GM20000 (cell line): ENCODE results near the gene ARHGAP1.

Experiments
- DNase-seq: peaks from one replicate; pipeline ENCODE4 v3.0.0; 2012; ENCODE audit warnings: low spot score
- TF ChIP-seq, protein P1 (sequence below): IDR thresholded peaks from 2 replicates; pipeline ENCODE4 v1.5.1; 2012; ENCODE audit warnings: mild to moderate bottlenecking, control low read depth; ENCODE audit errors: extremely low read depth, missing control alignments

Gene ARHGAP1

DNA sequence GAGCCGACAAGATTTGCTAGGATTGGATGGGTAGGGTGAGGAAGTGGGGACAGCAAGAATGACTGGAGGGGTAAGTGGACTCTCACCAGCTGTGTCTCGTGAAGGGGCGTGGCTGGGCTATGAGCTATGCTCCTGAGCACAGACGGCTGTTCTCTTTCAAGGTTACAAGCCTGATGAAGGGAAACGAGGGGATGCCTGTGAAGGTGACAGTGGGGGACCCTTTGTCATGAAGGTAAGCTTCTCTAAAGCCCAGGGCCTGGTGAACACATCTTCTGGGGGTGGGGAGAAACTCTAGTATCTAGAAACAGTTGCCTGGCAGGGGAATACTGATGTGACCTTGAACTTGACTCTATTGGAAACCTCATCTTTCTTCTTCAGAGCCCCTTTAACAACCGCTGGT is 38.5 kb upstream of the ARHGAP1 start:
- TF ChIP-seq, protein P1, sequence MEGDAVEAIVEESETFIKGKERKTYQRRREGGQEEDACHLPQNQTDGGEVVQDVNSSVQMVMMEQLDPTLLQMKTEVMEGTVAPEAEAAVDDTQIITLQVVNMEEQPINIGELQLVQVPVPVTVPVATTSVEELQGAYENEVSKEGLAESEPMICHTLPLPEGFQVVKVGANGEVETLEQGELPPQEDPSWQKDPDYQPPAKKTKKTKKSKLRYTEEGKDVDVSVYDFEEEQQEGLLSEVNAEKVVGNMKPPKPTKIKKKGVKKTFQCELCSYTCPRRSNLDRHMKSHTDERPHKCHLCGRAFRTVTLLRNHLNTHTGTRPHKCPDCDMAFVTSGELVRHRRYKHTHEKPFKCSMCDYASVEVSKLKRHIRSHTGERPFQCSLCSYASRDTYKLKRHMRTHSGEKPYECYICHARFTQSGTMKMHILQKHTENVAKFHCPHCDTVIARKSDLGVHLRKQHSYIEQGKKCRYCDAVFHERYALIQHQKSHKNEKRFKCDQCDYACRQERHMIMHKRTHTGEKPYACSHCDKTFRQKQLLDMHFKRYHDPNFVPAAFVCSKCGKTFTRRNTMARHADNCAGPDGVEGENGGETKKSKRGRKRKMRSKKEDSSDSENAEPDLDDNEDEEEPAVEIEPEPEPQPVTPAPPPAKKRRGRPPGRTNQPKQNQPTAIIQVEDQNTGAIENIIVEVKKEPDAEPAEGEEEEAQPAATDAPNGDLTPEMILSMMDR, result no peak
- no peak for DNase-seq

DNA sequence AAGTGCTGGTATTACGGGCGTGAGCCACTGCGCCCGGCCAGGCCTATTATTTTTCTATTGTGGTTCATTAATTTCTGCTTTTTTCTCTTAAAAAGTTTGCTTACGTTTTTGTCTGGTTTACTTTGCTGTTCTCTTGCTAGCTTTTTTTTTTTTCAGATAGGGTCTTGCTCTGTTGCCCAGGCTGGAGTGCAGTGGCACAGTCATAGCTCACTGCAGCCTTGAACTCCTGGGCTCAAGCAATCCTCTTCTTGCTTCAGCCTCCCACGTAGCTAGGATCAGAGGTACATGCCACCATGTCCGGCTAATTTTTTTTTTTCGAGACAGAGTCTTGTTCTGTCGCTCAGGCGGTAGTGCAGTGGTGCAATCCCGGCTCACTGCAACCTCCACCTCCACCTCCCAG is 37.3 kb upstream of the ARHGAP1 start:
- TF ChIP-seq, protein P1, result no peak
- DNase-seq, result no peak

DNA sequence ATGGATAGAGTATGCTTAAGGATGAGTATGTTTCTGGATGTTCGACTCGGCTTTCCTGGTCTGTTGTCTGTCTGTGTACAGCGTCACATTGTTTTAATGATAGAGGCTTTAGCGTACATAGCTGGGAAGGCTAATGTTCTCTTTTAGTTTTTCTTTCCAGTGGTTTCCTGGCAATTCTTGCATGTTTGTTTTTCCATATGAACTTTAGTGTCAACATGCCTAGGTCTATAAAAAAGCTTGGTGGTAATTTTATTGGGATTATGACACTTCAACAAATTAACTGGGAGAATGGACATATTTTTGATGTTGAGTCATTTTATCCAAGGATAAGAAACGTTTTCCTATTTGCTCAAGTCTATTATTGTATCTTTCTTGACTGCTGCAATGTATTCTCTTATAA is 36.2 kb upstream of the ARHGAP1 start:
- no peak for DNase-seq

DNA sequence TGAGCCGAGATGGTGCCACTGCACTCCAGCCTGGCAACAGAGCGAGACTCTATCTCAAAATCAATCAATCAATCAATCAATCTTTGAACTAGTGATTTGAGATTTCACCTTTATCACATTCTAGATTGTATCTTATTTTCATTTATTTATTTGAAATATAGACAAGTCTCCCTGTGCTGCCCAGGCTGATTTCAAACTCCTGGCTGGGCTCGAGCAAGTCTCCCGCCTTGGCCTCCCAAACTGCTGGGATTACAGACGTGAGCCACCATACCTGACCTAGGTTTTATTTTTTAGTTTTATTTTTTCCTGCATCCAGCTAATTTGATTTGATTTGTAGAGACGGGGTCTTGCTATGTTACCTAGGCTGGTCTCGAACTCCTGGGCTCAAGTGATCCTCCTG is 35.7 kb upstream of the ARHGAP1 start:
- no peak for DNase-seq

More for the DNA sequence above, 36.2 kb upstream of the ARHGAP1 start:
- TF ChIP-seq, protein P1, result no peak

DNA sequence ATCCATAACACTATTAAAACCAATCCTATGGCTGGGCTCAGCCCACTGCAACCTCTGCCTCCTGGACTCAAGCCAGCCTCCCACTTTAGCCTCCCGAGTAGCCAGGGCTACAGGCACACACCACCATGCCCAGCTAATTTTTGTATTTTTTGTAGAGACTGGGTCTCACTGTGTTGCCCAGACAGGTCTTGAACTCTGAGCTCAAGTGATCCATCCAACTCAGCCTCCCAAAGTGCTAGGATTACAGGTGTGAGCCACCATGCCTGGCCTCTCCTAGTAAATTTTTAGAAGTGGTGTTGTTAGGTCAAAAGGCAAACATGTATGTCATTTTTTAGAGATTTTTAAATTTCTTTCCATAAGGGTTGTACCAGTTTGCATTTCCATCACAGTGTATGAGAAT is 32.8 kb upstream of the ARHGAP1 start:
- TF ChIP-seq, protein P1, result no peak
- no peak for DNase-seq

More for the DNA sequence above, 35.7 kb upstream of the ARHGAP1 start:
- TF ChIP-seq, protein P1, result no peak

DNA sequence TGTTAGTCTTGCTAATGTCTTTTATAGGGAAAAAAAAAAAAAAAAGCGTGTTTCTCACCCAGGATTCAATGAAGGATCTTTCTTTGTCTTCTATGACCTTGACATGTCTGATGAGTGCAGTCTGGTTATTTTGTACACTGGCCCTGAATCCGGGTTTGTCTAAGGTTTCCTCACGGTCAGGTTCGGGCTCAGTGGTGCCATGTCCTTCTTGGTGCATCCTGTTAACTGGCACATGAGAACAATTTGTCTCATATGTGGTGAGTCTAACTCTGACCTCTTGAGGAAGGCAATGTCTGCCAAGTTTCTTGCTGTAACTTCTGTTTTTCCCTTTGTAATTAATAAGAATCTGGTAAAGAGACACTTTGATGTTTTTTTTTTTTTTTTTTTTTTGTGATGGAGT is 31.1 kb upstream of the ARHGAP1 start:
- TF ChIP-seq, protein P1, result no peak
- no peak for DNase-seq

DNA sequence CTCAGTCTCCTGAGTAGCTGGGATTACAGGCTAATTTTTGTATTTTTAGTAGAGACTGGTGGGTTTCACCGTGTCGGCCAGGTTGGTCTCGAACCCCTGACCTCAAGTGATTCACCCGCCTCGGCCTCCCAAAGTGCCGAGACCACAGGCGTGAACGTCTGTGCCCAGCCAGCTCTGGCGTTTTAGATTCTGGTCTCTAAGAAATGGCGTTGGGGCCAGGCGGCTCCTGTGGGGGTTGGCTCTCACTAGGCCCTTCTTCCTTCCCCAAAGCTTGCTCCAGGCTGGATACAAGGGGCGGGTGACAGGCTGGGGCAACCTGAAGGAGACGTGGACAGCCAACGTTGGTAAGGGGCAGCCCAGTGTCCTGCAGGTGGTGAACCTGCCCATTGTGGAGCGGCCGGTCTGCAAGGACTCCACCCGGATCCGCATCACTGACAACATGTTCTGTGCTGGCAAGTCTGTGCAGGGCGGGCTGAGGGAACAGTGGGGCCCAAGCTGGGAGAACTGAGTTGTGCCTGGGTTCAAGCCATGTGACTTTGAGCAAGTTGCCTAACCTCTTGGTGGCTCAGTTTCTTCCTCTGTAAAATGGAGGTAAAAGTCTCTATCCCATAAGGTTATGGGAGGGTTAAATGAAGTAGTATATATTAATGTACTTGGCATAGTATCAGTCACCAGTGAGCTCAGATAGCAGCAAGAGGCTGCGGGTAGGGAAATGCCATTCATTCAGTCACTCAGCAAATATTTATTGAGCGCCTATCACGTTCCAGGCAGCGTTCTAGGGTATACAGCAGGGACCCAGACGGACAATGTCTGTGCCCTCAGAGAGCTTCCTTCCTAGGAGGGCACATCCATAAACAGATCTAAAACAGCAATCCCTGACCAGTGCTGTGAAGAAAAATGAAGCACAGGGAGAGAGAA is 28.9 kb upstream of the ARHGAP1 start:
- no peak for DNase-seq
- TF ChIP-seq, protein P1, result no peak
